GM12891 (cell line): ENCODE measurements around the gene PTPRN2.

ENCODE experiments used
- DNase-seq: peaks from one replicate; pipeline ENCODE4 v3.0.0; 2011; ENCODE audit warnings: low spot score; ENCODE audit not compliant: insufficient read length
- FAIRE-seq: peaks from 2 replicates; lab custom pipeline; 2011; peaks lifted over from hg19 to GRCh38; lab: Jason Lieb, UNC
- PAX5 ChIP-seq: IDR thresholded peaks from 2 replicates; pipeline ENCODE4 v1.6.1; 2011; ENCODE audit warnings: low read length, moderate library complexity, mild to moderate bottlenecking; ENCODE audit not compliant: insufficient read depth, severe bottlenecking
- POLR2A ChIP-seq: IDR thresholded peaks from 2 replicates; pipeline ENCODE4 v1.6.1; 2011; ENCODE audit warnings: low read depth, low read length, control low read depth
- POLR2AphosphoS5 ChIP-seq: IDR thresholded peaks from 2 replicates; pipeline ENCODE4 v1.6.1; 2011; ENCODE audit warnings: low read depth, low read length, control low read depth
- POU2F2 ChIP-seq: IDR thresholded peaks from 2 replicates; pipeline ENCODE4 v1.6.1; 2011; ENCODE audit warnings: low read depth, mild to moderate bottlenecking, control low read depth, low read length, moderate library complexity
- SPI1 ChIP-seq: IDR thresholded peaks from 2 replicates; pipeline ENCODE4 v1.6.1; 2011; ENCODE audit warnings: low read depth, low read length, control low read depth
- TAF1 ChIP-seq: IDR thresholded peaks from 2 replicates; pipeline ENCODE4 v1.6.1; 2011; ENCODE audit warnings: low read depth, low read length, control low read depth

PTPRN2 gene

DNA sequence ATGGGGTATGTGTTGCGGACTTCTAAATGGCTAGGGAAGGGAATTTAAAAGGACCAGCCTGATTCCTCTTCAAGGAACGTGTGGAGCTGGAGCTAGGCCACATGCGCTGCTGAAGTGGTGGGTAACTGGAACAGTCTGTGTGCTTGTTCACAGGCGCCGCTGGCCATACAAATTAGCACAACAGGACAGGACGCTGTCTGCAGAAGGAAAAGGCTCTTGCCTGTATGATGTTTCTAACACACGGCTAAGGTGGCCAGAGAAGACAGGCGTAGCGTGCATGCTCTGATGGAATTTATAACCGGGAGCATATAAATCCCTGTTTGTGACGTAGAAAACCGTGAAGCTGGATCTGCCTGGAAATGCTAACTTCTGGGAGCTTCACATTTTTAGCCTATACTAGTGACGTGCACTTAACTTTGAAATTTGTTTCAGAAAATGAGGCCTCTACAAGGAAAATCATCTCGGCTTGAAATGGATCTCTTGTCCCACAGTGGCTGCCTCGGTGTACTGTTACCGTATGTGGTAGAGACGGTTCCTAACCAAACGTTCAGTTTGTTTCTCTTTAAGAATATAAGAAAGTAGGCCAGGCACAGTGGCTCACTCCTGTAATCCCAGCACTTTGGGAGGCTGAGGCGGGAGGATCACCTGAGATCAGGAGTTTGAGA, 569.4 kb downstream of the PTPRN2 start:
- FAIRE-seq (no peak), DNase-seq (no peak)

DNA sequence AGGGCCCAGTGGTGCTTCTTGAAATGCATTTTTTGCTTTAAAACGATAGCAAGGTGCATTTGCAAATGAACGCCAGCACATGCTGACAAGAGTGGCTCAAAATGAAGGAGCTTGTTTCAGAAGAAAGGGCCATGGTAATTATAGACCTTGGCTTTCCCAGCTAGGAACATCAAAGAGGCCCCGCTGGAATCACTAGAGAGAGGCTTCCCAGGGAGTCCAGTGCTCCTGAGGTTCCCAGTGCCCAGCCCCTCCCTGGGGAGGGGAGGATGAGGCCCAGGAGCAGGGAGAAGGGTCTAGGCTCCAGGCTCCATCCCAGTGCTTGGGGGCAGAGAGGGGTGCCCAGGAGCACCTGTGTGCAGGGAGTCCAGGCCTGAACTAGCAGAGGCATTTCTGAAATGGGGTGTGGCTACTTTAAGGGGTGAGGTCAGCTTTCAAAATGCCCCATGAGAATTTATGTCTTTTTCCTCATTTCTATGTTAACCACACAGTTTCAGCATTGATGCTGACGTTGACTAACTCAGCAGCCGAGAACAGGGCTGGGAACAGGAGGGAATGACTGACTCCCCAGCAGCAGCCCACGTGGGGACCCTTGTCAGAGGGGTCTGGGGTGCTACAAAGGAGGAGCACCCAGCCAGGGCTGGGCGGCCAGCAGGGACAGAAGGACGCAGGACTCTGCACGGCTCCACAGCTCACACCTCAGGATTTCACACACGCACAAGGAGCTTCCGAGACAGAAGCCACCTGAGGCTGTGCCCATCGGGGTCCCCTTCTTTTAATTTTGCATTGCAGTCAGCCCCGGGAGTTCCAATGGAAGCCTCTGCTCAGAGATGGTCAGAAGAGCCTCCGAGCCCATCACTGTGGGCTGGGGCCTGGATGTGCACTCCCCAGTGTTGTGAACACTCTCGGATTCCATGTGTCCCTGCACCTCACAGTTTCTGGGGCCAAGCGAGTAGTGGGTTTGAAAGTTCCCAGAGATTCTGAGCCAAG, 570.2 kb downstream of the PTPRN2 start:
- TF ChIP-seq SPI1 (no peak), POU2F2 (no peak), POLR2A (no peak), POLR2AphosphoS5 (no peak), PAX5 (no peak), TAF1 (no peak)
- FAIRE-seq (no peak), DNase-seq (no peak)

More for the DNA sequence above, 569.4 kb downstream of the PTPRN2 start:
- TF ChIP-seq TAF1 (no peak), PAX5 (no peak), POLR2A (no peak), POLR2AphosphoS5 (no peak), SPI1 (no peak), POU2F2 (no peak)

DNA sequence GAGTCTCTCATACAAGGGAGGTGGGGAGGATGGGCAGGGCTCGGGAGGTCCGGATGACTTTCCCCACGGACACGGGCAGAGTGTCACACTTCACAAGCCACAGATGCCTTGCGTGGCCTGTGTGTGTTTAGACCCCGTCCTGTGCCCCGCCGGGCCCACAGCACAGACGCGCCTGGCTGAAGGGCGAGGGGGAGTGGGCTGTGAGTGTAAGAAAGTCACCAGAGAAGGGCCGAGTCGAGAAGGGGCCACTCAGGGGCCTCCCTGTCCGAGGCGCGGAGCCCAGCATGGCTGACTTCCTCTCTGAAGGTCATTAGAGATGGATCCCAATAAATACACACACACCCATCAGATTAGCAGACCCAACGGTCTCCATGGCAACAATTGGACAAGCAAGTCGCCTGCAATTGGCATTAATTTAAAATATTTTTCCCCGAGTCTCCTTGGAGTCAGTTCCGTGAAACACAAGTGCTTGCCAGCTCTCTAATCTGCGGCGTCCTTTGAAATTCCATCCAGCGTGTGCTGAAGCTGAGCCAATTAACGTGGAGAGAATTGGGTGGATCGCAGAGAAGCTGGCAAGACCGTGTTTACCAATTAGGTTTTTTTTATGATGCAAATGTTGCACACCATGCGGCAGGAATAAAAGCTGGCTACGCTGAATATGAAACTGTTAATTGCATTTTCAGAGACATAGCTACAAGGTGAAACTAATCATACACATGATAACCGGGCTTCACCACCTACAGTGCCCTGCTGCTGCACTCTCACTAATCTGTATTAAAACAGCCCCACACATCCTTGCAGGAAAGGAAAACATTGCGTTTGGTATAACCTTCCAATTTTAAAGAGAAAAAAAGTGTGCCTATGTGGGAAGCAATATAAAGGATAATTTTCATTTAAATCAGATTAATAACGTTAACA, 571.2 kb downstream of the PTPRN2 start:
- TF ChIP-seq PAX5, result no peak
- TF ChIP-seq POU2F2, result no peak
- no peak for TF ChIP-seq POLR2A
- no peak for TF ChIP-seq SPI1
- no peak for TF ChIP-seq POLR2AphosphoS5
- no peak for TF ChIP-seq TAF1
- no peak for FAIRE-seq
- no peak for DNase-seq

DNA sequence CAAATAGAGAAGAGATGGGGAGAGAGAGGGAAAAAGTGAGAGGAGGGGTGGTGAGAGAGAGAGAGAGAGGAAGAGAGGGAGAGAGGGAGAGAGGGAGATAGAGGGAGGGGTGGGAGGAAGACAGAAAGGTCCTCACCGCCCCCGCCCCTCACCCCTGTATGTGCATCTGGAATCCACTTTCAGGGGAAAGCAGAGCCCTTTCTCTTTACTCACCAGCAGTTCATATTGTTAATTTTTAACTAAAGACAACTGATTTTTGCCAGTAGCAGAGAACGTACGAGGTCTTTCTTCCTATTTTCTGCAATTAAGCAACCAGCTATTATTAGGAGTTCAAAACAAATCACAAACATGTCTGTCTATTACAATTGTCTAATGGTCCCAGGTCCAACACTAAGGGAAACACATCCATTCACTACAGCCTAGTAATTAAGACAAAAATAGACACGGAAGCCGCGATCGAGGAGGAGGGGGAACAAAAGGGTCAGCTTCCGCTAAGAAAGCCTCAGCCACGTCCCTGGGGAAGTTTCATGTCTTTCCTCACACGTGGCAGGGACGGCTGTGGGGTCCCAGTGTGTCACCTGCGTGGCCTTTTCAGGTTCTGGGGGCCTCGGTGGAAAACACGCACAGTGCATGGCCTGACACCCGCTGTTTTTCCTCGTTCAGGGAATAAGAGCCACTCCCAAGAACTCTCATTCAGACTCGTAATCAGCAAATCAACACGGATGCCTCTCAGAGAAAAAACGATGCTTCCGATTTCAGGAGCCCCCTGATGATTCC, 572.0 kb downstream of the PTPRN2 start:
- TF ChIP-seq TAF1, result no peak
- no peak for TF ChIP-seq SPI1
- no peak for TF ChIP-seq POU2F2
- no peak for TF ChIP-seq POLR2A
- TF ChIP-seq POLR2AphosphoS5, result no peak
- TF ChIP-seq PAX5, result no peak
- FAIRE-seq (no peak), DNase-seq (no peak)

DNA sequence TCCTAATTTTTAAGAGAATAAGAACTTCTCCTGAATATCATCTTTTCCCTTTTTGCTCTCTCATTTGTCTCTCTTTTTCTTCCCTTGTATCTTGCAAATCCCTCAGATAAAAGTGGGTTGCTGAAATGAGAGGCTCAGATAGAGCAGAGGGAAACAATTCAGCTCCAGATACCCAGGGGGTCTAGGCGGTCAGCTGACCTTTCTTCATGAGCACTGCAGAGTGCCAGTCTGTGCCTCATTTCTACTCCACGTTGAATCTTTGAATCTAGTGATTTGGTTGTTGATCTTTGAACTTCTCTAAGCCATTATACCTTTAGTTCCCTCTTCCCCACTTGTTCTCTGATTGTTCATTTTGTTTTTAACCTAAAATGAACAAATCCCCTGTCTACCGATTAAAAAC, 572.6 kb downstream of the PTPRN2 start:
- FAIRE-seq (no peak), DNase-seq (no peak)
- TF ChIP-seq POU2F2 (no peak), SPI1 (no peak), PAX5 (no peak), TAF1 (no peak), POLR2A (no peak), POLR2AphosphoS5 (no peak)

GRCh38 chr7:158013085-158013668, 574.4 kb downstream of the PTPRN2 start:
- TF ChIP-seq POLR2AphosphoS5, result no peak
- TF ChIP-seq TAF1, result no peak
- no peak for TF ChIP-seq PAX5
- TF ChIP-seq SPI1, result no peak
- TF ChIP-seq POLR2A, result no peak
- no peak for TF ChIP-seq POU2F2
- DNase-seq (no peak), FAIRE-seq (no peak)

DNA sequence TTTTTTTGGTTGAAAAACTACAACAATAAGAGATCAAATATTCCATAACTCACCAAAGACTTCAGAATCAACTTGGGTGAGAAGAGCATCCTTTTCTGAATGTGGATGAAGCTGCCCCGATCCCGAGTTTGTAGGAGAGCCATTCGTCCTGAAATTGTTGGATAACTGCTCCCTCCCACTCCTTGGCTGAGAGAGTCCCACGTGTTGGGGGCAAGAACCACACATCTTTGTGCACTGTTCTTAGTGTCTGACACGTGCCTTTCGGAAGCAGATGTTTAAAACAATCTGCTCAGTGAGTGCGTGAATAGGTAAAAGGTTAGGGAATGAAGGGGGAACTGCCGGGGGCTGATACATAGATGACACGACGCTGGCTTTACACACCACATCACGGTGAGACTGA, 575.7 kb downstream of the PTPRN2 start:
- TF ChIP-seq SPI1 (no peak), TAF1 (no peak), PAX5 (no peak), POLR2AphosphoS5 (no peak), POU2F2 (no peak), POLR2A (no peak)
- no peak for FAIRE-seq
- no peak for DNase-seq
